SK-N-SH treated with all-trans-retinoic acid at 6 μM for 48 hours (cell line): ENCODE measurements around the gene ACTC1.

Experiments used
- ATAC-seq: fragments of 200-7000 bp; cut with Tn5 transposase; 3 replicates; pipeline ENCODE4 v1.9.1; 2020; ENCODE audit warnings: mild to moderate bottlenecking, moderate library complexity
- ARNTL ChIP-seq: fragments of 450-650 bp; formaldehyde crosslinking; IDR thresholded peaks from 2 replicates; pipeline ENCODE4 v1.5.0; 2020; ENCODE audit warnings: low read depth, mild to moderate bottlenecking, moderate library complexity, borderline replicate concordance
- BACH2 ChIP-seq: fragments of 250-450 bp; sonication (Bioruptor Pico); IDR thresholded peaks from 2 replicates; pipeline ENCODE4 v1.9.0; 2021; ENCODE audit warnings: mild to moderate bottlenecking, borderline replicate concordance
- CSDC2 ChIP-seq: fragments of 250-450 bp; sonication (Bioruptor Pico); IDR thresholded peaks from 2 replicates; pipeline ENCODE4 v1.5.0; 2020; ENCODE audit warnings: mild to moderate bottlenecking, moderate library complexity
- ESRRG ChIP-seq: fragments of 250-450 bp; sonication (Bioruptor Pico); IDR thresholded peaks from 2 replicates; pipeline ENCODE4 v1.6.1; 2021; ENCODE audit warnings: mild to moderate bottlenecking
- GLIS3 ChIP-seq: fragments of 250-450 bp; sonication (Bioruptor Pico); IDR thresholded peaks from 2 replicates; pipeline ENCODE4 v1.5.0; 2020; ENCODE audit warnings: mild to moderate bottlenecking, moderate library complexity
- OSR1 ChIP-seq: fragments of 250-450 bp; sonication (Bioruptor Pico); IDR thresholded peaks from 2 replicates; pipeline ENCODE4 v1.8.0; 2022; ENCODE audit warnings: moderate library complexity, mild to moderate bottlenecking, inconsistent platforms
- PPARA ChIP-seq: fragments of 250-450 bp; sonication (Bioruptor Pico); IDR thresholded peaks from 2 replicates; pipeline ENCODE4 v1.5.0; 2020; ENCODE audit warnings: mild to moderate bottlenecking, borderline replicate concordance
- RARB ChIP-seq: fragments of 250-450 bp; sonication (Bioruptor Pico); IDR thresholded peaks from 2 replicates; pipeline ENCODE4 v1.8.0; 2021; ENCODE audit warnings: mild to moderate bottlenecking, moderate library complexity
- SNAI2 ChIP-seq: fragments of 250-450 bp; sonication (Bioruptor Pico); IDR thresholded peaks from 2 replicates; pipeline ENCODE4 v1.5.0; 2020; ENCODE audit warnings: mild to moderate bottlenecking, moderate library complexity
- TOX ChIP-seq: fragments of 250-450 bp; sonication (Bioruptor Pico); IDR thresholded peaks from 2 replicates; pipeline ENCODE4 v1.8.0; 2021; ENCODE audit warnings: mild to moderate bottlenecking, moderate library complexity, borderline replicate concordance
- ZC3H10 ChIP-seq: fragments of 250-450 bp; sonication (Bioruptor Pico); IDR thresholded peaks from 2 replicates; pipeline ENCODE4 v1.5.1; 2021; ENCODE audit warnings: mild to moderate bottlenecking, moderate library complexity
- ZFP3 ChIP-seq: fragments of 250-450 bp; sonication (Bioruptor Pico); IDR thresholded peaks from 2 replicates; pipeline ENCODE4 v1.5.0; 2020; ENCODE audit warnings: mild to moderate bottlenecking, moderate library complexity
- ZFP30 ChIP-seq: fragments of 450-650 bp; formaldehyde crosslinking; IDR thresholded peaks from 2 replicates; pipeline ENCODE4 v1.5.0; 2022; ENCODE audit warnings: mild to moderate bottlenecking, moderate library complexity
- ZNF565 ChIP-seq: fragments of 450-650 bp; formaldehyde crosslinking; conservative IDR thresholded peaks from 2 replicates; pipeline ENCODE4 v1.5.0; 2020; ENCODE audit warnings: low read depth, mild to moderate bottlenecking, moderate library complexity
- ZNF70 ChIP-seq: fragments of 450-650 bp; formaldehyde crosslinking; IDR thresholded peaks from 2 replicates; pipeline ENCODE4 v1.5.0; 2020; ENCODE audit warnings: mild to moderate bottlenecking, moderate library complexity
- ZNF8 ChIP-seq: fragments of 450-650 bp; formaldehyde crosslinking; IDR thresholded peaks from 2 replicates; pipeline ENCODE4 v1.5.0; 2020; ENCODE audit warnings: mild to moderate bottlenecking, moderate library complexity
- TF ChIP-seq, protein P1 (sequence below): fragments of 250-450 bp; sonication (Bioruptor Pico); IDR thresholded peaks from 2 replicates; pipeline ENCODE4 v1.8.0; 2021; ENCODE audit warnings: low read depth, mild to moderate bottlenecking, moderate library complexity, borderline replicate concordance
- TF ChIP-seq, protein P2 (sequence below): fragments of 250-450 bp; sonication (Bioruptor Pico); IDR thresholded peaks from 2 replicates; pipeline ENCODE4 v1.5.1; 2021; ENCODE audit warnings: mild to moderate bottlenecking, moderate library complexity
- TF ChIP-seq, protein P3 (sequence below): fragments of 250-450 bp; sonication (Bioruptor Pico); IDR thresholded peaks from 2 replicates; pipeline ENCODE4 v1.5.0; 2020; ENCODE audit warnings: mild to moderate bottlenecking, moderate library complexity
- TF ChIP-seq, protein P4 (sequence below): fragments of 250-450 bp; sonication (Bioruptor Pico); IDR thresholded peaks from 2 replicates; pipeline ENCODE4 v1.5.1; 2020; ENCODE audit warnings: low read depth, mild to moderate bottlenecking, moderate library complexity
- TF ChIP-seq, protein P5 (sequence below): fragments of 250-450 bp; sonication (Bioruptor Pico); IDR thresholded peaks from 2 replicates; pipeline ENCODE4 v1.8.0; 2020; ENCODE audit warnings: mild to moderate bottlenecking, moderate library complexity, borderline replicate concordance

The ACTC1 gene

DNA sequence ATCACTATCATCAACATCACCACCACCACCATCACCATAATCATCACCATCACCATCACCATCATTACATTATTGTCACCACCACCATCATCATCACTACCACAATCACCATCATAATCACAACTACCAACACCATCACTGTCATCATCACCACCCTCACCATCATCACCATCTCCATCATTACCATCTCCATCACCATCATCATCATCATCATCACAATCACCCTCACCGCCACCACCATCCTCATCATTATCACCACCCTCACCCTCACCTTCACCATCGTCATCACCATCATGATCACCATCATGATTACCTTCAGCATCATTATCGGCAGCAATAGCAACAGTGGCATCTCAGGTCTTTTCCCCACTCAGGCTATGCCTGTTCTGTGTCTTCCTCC, 42.9 kb upstream of the ACTC1 start:
- TF ChIP-seq ZNF565 (CRISPR knock-in tag) (no peak), OSR1 (CRISPR knock-in tag) (no peak), BACH2 (CRISPR knock-in tag) (no peak), ARNTL (CRISPR knock-in tag) (no peak), GLIS3 (no peak), ZNF70 (CRISPR knock-in tag) (no peak), PPARA (no peak), SNAI2 (CRISPR knock-in tag) (no peak), ESRRG (CRISPR knock-in tag) (no peak), TOX (no peak), ZNF8 (no peak), RARB (no peak)
- TF ChIP-seq, protein P1, sequence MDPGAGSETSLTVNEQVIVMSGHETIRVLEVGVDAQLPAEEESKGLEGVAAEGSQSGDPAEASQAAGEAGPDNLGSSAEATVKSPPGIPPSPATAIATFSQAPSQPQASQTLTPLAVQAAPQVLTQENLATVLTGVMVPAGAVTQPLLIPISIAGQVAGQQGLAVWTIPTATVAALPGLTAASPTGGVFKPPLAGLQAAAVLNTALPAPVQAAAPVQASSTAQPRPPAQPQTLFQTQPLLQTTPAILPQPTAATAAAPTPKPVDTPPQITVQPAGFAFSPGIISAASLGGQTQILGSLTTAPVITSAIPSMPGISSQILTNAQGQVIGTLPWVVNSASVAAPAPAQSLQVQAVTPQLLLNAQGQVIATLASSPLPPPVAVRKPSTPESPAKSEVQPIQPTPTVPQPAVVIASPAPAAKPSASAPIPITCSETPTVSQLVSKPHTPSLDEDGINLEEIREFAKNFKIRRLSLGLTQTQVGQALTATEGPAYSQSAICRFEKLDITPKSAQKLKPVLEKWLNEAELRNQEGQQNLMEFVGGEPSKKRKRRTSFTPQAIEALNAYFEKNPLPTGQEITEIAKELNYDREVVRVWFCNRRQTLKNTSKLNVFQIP: no peak
- TF ChIP-seq, protein P2, sequence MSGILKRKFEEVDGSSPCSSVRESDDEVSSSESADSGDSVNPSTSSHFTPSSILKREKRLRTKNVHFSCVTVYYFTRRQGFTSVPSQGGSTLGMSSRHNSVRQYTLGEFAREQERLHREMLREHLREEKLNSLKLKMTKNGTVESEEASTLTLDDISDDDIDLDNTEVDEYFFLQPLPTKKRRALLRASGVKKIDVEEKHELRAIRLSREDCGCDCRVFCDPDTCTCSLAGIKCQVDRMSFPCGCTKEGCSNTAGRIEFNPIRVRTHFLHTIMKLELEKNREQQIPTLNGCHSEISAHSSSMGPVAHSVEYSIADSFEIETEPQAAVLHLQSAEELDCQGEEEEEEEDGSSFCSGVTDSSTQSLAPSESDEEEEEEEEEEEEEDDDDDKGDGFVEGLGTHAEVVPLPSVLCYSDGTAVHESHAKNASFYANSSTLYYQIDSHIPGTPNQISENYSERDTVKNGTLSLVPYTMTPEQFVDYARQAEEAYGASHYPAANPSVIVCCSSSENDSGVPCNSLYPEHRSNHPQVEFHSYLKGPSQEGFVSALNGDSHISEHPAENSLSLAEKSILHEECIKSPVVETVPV (CRISPR knock-in tag): no peak
- TF ChIP-seq, protein P3, sequence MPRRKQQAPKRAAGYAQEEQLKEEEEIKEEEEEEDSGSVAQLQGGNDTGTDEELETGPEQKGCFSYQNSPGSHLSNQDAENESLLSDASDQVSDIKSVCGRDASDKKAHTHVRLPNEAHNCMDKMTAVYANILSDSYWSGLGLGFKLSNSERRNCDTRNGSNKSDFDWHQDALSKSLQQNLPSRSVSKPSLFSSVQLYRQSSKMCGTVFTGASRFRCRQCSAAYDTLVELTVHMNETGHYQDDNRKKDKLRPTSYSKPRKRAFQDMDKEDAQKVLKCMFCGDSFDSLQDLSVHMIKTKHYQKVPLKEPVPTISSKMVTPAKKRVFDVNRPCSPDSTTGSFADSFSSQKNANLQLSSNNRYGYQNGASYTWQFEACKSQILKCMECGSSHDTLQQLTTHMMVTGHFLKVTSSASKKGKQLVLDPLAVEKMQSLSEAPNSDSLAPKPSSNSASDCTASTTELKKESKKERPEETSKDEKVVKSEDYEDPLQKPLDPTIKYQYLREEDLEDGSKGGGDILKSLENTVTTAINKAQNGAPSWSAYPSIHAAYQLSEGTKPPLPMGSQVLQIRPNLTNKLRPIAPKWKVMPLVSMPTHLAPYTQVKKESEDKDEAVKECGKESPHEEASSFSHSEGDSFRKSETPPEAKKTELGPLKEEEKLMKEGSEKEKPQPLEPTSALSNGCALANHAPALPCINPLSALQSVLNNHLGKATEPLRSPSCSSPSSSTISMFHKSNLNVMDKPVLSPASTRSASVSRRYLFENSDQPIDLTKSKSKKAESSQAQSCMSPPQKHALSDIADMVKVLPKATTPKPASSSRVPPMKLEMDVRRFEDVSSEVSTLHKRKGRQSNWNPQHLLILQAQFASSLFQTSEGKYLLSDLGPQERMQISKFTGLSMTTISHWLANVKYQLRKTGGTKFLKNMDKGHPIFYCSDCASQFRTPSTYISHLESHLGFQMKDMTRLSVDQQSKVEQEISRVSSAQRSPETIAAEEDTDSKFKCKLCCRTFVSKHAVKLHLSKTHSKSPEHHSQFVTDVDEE (CRISPR knock-in tag): no peak
- ATAC-seq: no peak

DNA sequence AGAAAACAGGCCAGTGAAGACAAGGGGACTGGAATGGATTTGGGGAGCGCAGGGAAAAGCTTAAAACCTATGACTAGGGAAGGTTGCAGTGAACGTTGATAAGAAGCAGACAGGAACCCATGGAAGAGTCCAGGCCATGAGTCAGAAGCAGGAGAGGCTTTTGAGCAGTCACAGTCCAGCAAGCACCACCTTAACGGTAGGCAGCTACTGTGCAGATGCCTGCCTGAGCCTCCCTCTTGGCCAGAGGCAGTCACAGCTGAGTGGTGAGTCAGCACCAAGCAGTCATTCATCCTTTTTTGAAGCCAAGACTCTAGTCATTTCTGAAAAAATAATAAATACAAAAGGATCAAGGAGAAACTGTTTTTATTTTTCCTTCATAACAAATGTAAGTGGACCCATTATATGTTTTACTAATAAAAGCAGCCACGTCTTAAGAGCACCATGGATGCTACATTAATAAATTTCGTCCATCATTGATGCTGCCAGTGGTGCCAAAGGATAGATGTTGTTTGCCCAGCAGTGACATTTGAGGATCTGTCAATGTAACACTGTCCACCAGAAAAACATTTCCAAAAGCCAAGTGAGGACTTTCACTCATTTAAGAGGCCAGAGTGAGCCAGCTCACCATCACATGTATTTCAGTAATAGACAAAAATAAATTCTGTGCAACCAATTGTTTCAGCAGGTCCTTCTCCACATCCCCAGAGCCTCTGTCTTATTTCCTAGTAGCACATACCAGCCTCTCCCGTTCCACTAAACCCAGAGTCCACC, 42.1 kb upstream of the ACTC1 start:
- peak; percentile 99 for ATAC-seq
- no peak for TF ChIP-seq ZFP3 (CRISPR knock-in tag)
- TF ChIP-seq, protein P3 (CRISPR knock-in tag): no peak
- no peak for TF ChIP-seq TOX
- no peak for TF ChIP-seq ZNF70 (CRISPR knock-in tag)

DNA sequence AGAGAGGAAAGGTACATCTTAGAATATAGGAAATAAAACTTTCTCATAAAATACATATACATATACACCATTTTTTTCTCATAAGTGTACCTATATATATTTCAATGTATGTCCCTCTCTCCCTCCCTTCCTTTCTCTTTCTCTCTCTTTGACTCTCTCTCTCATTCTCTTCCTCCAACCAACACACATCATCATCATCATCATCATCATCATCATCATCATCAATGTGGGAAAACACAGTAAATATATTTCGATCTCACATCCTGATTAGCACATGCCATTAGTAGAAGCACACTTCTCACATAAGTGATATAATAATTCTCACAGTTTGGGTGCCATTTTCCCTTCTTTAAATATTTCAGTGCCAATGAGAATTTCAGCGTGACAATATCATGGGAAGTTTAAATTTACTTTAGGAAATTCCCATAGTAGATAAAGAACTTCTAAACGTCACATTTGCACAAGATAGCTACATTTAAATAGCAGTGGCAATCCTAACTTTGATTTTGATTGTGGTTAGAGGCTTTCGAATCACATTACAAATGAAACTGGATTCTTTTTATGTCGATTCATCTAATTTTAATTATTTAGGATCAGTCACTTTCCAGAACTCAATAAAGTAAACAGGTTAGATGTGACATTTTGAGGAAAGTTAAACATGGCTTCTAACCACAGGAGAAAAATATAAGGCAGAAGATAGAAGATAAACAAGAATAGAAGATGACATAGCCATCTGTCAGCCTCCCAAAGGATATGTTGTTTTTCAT, 33.0 kb upstream of the ACTC1 start:
- no peak for ATAC-seq
- TF ChIP-seq, protein P4, sequence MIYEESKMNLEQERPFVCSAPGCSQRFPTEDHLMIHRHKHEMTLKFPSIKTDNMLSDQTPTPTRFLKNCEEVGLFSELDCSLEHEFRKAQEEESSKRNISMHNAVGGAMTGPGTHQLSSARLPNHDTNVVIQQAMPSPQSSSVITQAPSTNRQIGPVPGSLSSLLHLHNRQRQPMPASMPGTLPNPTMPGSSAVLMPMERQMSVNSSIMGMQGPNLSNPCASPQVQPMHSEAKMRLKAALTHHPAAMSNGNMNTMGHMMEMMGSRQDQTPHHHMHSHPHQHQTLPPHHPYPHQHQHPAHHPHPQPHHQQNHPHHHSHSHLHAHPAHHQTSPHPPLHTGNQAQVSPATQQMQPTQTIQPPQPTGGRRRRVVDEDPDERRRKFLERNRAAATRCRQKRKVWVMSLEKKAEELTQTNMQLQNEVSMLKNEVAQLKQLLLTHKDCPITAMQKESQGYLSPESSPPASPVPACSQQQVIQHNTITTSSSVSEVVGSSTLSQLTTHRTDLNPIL (CRISPR knock-in tag): no peak
- TF ChIP-seq ZNF70 (CRISPR knock-in tag) (no peak), CSDC2 (no peak), ZFP30 (CRISPR knock-in tag) (no peak), ZNF565 (CRISPR knock-in tag) (no peak), ZFP3 (CRISPR knock-in tag) (no peak), ZC3H10 (CRISPR knock-in tag) (no peak), SNAI2 (CRISPR knock-in tag) (no peak), ESRRG (CRISPR knock-in tag) (no peak), ZNF8 (no peak), GLIS3 (no peak), ARNTL (CRISPR knock-in tag) (no peak)
- TF ChIP-seq, protein P5, sequence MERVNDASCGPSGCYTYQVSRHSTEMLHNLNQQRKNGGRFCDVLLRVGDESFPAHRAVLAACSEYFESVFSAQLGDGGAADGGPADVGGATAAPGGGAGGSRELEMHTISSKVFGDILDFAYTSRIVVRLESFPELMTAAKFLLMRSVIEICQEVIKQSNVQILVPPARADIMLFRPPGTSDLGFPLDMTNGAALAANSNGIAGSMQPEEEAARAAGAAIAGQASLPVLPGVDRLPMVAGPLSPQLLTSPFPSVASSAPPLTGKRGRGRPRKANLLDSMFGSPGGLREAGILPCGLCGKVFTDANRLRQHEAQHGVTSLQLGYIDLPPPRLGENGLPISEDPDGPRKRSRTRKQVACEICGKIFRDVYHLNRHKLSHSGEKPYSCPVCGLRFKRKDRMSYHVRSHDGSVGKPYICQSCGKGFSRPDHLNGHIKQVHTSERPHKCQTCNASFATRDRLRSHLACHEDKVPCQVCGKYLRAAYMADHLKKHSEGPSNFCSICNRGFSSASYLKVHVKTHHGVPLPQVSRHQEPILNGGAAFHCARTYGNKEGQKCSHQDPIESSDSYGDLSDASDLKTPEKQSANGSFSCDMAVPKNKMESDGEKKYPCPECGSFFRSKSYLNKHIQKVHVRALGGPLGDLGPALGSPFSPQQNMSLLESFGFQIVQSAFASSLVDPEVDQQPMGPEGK (CRISPR knock-in tag): no peak
- TF ChIP-seq, protein P3 (CRISPR knock-in tag): no peak
